ENCODE results near the gene LEFTY2.

The LEFTY2 gene

DNA sequence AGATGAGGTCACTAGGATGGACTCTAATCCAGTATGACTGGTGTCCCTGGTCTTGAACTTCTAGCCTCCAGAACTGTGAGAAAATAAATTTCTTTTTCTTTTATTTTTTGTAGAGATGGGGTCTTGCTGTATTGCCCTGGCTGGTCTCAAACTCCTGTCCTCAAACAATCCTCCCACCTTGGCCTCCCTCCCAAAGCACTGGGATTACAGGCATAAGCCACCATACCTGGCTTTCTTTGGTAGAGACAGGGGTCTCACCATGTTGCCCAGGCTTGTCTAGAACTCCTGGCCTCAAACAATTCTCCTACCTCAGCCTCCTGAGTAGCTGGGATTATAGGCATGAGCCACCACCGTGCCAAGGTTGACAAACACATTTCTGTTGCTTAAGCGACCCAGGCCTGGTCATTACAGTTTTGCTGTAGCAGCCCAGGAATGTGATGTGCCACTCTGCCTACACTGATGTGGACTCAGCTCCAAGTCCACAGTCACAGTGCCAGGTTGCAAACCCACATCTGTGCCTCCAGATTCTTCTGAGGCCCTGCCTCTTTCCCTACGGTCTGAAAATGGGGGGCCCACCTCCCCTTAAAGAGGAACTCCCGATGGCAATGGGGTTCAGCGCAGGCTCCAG lies 32.9 kb downstream of the LEFTY2 start:
- H3K4me3 ChIP-seq (ENCODE audit: low read depth, low read length) = no peak overlapping the region

DNA sequence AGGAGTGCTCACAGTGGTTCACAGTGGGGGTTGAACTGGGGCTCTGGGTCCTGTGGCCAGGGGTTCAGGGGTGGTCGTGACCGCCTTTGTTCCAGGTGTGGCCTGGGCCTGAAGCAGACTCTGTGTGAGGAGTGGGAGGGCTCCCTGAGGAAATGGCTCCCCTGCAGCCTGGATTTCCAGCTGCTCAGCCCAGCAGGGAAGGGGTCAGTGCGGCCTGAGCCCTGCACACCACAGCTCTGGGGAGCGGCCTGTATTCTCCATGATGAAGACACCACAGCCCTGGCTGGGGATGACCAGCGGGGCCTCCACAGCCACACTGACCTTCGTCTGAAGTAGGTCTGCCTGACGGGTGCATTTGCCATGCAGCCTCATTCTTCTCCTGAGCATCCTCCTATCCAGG lies 33.7 kb downstream of the LEFTY2 start:
- H3K4me3 ChIP-seq (ENCODE audit: low read depth, low read length) = no peak overlapping the region

DNA sequence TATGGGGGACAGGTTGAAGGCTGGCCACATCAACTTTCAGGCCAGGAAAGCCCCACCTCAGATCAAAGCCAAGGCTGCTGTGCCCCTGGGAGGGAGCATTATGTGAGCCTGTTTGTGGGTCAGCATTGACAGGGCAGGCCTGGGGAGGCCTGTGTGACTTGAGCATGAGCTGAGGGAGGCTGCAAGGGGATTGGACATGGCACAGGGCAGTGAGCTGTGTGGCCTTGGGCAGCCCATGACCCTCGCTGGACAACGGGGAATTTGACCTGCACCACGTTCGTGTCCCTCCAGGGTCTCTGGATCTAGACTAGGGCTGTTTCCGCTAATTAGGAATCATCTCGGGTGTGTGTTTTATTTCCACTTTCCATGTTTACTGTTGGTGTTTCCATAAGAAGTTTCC lies 34.6 kb downstream of the LEFTY2 start:
- no peak overlapping the region for H3K4me3 ChIP-seq (ENCODE audit: low read depth, low read length)

GRCh38 chr1:225903623-225904022 lies 37.4 kb downstream of the LEFTY2 start:
- no peak overlapping the region for H3K4me3 ChIP-seq (ENCODE audit: low read depth, low read length)

DNA sequence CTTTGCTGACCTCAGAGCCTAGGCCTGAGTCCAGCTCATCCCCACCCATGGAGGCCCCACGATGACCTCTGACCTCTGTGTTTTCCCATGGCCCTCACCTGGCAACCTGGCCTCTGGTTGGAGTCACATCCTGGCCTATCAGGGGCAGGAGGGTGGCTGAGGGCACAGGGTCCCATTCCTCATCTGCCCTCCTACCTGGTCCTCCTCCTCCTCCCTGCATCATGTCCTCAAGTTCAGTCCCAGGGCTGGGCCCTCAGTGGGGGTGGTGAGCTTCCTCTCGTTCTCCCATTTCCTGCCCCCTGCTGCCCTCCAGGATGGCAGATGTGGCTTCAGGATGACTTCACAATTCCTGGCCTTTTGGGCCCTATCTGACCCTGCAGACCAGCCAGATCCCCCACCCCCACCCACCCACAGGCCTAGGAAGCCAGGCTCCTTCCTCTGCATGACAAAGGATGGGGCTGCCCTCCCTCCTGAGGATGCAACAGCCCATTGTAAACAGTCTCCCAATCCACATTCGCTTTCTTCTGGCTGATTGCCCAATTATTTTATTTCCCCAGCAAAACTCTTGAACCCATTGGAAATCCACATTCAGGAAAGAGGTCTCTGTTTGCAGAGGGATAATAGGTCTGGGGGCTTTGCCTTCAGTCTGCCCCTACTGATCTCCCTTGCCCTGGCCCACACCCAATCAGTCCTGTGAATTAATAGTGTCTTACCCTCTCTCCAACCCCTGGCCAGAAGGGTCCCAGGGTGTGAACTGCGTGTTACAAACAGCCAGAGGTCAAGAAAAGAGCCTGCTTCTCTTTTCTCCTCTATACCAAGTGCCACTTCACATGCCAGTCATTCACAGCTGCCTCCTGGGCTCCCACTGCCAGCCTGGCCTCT lies 41.7 kb downstream of the LEFTY2 start:
- H3K4me3 ChIP-seq (ENCODE audit: low read depth, low read length) = no peak overlapping the region

GRCh38 chr1:225897595-225898514 lies 43.2 kb downstream of the LEFTY2 start:
- H3K4me3 ChIP-seq (ENCODE audit: low read depth, low read length) = no peak overlapping the region

GRCh38 chr1:225896937-225897549 lies 44.0 kb downstream of the LEFTY2 start:
- no peak overlapping the region for H3K4me3 ChIP-seq (ENCODE audit: low read depth, low read length)

DNA sequence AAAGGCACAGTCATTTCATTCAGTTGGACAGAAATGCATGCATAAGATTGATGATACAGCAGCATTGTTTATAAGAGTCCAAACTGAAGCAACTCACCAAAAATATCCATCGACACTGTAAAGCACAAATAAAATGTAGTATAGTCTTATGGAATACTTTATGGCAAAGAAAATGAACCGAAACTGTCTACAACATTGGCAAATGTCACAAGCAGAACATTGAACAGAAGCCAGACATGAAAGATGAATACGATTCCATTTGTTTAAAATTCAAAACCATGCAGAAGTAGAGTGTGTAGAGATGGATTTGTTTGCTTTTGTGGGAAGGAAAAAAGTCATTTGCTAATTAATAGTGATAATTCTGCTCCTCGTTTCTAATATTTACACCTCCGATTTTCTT lies 44.5 kb downstream of the LEFTY2 start:
- H3K4me3 ChIP-seq (ENCODE audit: low read depth, low read length) = no peak overlapping the region

DNA sequence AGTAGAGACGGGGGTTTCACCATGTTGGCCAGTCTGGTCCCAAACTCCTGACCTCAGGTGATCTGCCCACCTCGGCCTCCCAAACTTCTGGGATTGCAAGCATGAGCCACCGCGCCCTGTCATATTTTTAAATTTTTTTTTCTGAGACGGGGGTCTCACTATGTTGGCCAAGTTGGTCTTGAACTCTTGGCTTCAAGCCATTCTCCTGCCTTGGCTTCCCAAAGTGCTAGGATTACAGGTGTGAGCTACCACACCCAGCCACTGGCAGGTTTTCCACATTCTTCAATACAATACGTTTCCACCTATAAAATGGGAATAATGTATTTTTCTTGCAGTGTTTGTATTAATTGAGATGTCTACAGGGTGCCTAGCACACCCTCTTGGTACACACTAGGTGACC lies 48.7 kb downstream of the LEFTY2 start:
- no peak overlapping the region for H3K4me3 ChIP-seq (ENCODE audit: low read depth, low read length)

DNA sequence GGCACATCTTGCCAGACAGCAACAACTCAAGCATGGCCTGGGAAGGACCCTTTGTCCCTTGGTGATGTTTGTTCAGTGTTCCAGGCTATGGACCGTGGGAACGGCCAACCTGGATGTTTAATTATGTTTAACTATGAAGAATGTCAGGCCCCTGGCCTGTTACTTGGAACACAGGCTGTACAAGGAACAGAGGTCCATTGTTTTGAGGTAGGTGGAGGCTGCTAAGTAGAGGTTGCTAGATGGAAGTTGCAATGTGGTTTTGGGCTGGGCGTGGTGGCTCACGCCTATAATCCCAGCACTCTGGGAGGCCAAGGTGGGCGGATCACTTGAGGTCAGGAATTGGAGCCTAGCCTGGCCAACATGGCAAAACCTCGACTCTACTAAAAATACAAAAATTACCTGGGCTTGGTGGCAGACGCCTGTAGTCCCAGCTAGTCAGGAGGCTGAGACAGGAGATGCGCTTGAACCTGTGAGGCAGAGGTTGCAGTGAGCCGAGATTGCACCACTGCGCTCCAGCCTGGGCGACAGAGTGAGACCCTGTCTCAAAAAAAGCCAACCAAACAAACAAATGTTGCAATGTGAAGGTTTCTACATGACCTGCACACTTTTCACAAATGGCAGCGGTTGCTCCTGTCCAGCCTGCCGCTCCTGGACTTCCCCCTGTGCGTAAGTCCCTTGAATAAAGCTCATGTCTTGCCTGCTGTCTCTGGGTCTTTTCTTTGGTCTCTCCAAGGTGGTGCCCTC lies 49.6 kb downstream of the LEFTY2 start:
- H3K4me3 ChIP-seq (ENCODE audit: low read depth, low read length) = no peak overlapping the region

DNA sequence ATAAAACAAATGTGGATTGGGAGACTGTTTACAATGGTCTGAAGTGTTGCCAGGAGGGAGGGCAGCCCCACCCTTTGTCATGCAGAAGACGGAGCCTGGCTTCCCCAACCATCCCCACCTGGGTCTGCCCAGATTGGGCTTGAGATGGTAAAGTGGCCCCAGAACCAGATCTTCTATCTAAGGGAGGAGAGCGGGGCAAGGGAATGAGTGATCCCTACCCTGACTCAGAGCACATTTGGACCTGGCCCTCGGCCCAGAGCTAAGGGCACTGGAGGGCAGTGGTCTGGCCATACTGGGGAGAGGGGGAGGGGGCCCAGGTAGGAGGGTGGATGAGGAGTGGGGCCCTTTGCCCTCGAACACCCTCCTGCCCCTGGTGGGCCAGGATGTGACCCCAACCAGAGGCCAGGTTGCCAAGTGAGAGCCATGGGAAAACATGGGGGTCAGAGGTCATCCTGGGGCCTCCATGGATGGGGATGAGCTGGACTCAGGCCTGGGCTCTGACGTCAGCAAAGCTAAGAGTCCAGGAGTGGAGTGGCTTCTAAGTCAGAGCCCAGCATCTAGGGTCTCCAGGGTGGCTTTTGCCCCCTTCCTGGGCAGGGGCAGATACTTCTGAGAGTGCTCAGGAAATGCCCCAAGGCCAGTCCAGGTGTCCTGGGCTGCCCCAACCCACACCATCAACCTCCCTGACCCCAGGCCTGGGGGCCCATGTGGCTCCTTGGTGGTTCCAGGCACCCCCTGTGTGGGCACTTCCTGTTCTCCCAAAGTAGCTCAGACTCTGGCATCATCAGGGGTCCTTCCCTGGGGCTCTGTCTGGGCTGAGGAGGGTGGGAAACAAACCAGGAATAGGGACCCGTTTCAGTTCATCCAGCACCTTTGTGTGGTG lies 50.4 kb downstream of the LEFTY2 start:
- H3K4me3 ChIP-seq (ENCODE audit: low read depth, low read length) = no peak overlapping the region

DNA sequence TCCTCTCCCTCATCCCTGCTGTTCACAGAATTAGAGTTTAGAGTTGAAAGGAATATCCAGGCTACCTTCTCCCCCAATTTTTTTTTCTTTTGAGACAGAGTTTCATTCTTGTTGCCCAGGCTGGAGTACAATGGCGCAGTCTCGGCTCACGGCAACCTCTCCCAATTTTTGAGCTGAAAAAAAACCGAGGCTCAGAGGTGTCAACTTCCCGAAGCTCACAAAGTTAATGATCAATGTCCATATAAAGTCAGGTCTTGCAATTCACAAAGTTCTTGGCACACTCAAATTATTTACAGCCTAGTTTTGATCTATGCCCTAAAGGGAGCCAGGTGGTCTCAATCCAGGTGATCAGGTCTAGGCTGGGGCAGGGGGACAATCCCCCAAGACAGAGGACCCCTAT lies 51.3 kb downstream of the LEFTY2 start:
- no peak overlapping the region for H3K4me3 ChIP-seq (ENCODE audit: low read depth, low read length)

DNA sequence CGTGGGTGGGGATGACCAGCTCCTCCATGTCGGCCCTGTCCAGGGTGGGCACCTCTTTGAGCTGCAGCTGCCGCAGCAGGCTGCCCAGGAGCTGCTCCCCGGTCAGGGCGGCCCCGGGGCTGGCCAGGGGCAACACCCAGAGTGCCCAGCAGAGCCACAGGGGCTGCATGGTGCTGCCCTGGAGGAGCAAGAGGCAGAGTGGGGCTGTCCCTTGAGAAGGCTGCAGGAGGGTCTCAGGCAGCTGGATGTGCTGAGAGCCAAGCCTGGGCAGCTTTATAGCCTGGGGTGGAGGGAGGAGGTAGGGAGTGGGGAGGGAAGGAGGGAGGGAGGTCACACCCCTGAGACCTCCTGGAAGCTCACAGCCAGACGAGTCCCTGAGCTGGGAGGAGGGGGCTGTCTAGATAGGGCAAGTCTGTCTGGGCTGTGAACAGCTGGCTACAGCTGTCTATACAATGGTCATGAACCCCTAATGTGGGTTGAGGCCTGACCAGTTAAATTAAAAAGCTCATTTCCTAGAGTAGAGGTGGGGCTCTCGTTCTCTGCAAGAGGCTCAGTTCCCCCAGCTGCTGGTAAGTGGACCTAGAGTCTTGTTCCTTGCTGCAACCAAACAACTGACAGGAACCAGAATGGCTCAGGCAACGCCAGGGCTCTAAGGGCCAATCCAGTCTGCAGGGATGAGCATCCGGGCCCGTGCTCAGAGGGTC lies 52.0 kb downstream of the LEFTY2 start, which contains the start of gene LEFTY1:
LEFTY1 (minus strand) TSS at position 249 of the 704 bp plus-strand sequence; CDS start at position 169, 80 bp downstream.
- H3K4me3 ChIP-seq (ENCODE audit: low read depth, low read length) = peak within 1 kb of the TSS; percentile 27

DNA sequence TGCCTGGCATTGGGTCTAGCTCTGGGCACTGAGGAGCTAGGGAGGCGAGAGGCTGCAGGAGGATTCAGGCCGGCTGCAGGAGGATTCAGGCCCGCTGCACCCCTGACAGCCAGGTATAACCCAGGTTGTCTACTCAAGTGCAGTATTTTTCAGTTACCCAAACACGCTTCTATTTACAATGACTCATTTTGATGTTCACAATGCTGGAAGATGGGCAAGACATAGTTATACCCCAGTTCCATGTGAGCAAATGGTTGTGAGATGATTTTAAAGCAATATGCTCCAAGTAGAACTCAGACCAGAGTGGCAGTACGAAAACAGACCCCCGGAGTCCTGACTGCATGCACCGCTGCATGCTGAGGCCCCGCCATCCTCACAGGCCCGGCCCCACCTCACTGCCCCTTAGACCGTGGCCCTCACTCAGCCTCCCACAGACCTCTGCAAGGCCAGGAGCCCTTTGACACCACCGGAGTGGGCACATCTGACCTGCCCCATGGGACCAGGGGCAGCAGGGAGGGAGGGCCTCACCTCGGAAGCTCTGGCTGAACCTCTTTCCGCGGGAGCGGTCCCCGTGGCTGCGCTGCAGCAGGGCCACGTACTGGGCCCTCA lies 52.6 kb downstream of the LEFTY2 start:
- peak overlapping the region; percentile 27 for H3K4me3 ChIP-seq (ENCODE audit: low read depth, low read length)

GRCh38 chr1:225887554-225888288 lies 53.3 kb downstream of the LEFTY2 start:
- H3K4me3 ChIP-seq (ENCODE audit: low read depth, low read length) = peak overlapping the region; percentile 8

DNA sequence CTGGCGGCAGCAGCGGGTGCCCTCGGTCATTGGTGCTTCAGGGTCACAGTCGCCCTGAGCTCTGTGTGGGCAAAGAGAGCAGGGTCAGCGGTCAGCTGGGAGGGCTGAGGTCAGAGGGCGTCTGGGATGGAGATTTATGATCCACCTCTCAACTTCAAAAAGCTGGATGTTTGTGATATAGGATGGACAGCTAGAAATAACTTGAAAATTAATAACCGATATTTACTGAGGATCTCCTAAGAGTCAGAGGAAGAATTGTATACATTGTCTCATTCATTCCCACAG lies 54.0 kb downstream of the LEFTY2 start:
- H3K4me3 ChIP-seq (ENCODE audit: low read depth, low read length) = no peak overlapping the region
